Aorta (tissue), 5 donors: Measurements from ENCODE around the gene ARID1B. TPM values are rescaled to one million over a fixed set of nuclear protein-coding genes. Genes with fewer than 3 reads are reported as not detected.
"Not testable (repeated sequence)": the region's sequence is repeated elsewhere in the genome, so short reads cannot be mapped to it uniquely, and the experiment has no call there.

Source experiments
- ATAC-seq: fragments of 200-7000 bp; cut with Tn5 transposase; one replicate; pipeline ENCODE4 v1.9.1; 2022; ENCODE audit warnings: moderate library complexity; ENCODE audit not compliant: low FRiP score
- DNase-seq, 2 donors: peaks; one replicate each; pipeline ENCODE4 v3.0.0-alpha.2; 2020
- H3K27ac ChIP-seq, 2 donors: one replicate each; pipeline ENCODE4 v1.5.1; 2013; ENCODE audit warnings: low read length in 2 of 2, mild to moderate bottlenecking in 2 of 2, moderate library complexity in 2 of 2, control low read depth in 1 of 2, inconsistent platforms in 1 of 2, low read depth in 1 of 2
- H3K27me3 ChIP-seq, 2 donors: one replicate each; pipeline ENCODE4 v1.6.1; 2013; ENCODE audit warnings: control low read depth in 1 of 2, low read length in 1 of 2, mild to moderate bottlenecking in 1 of 2, moderate library complexity in 1 of 2; ENCODE audit not compliant: insufficient read depth in 2 of 2, control insufficient read depth in 1 of 2
- H3K36me3 ChIP-seq, 2 donors: one replicate each; pipeline ENCODE4 v1.6.1; 2013; ENCODE audit warnings: control low read depth in 1 of 2, low read length in 1 of 2, mild to moderate bottlenecking in 1 of 2; ENCODE audit not compliant: insufficient read depth in 2 of 2, control insufficient read depth in 1 of 2
- H3K4me1 ChIP-seq, 2 donors: one replicate each; pipeline ENCODE4 v1.6.1; 2013; ENCODE audit warnings: low read length in 2 of 2, control low read depth in 1 of 2, mild to moderate bottlenecking in 1 of 2, moderate library complexity in 1 of 2; ENCODE audit not compliant: insufficient read depth in 2 of 2, control insufficient read depth in 1 of 2
- H3K4me3 ChIP-seq, 2 donors: one replicate each; pipeline ENCODE4 v1.5.1; 2013; ENCODE audit warnings: low read length in 2 of 2, control low read depth in 1 of 2, mild to moderate bottlenecking in 1 of 2
- H3K9me3 ChIP-seq: one replicate; pipeline ENCODE4 v1.6.1; 2013; ENCODE audit warnings: mild to moderate bottlenecking, low read length; ENCODE audit not compliant: control insufficient read depth
- WGBS, 2 donors: extraction: QIAGEN DNeasy Blood & Tissue Kit; methylation state at CpG; one replicate each; pipeline ENCODE4 v1.1.7; 2013; 5-methylcytosine and 5-hydroxymethylcytosine counted together
- intact Hi-C, 2 donors: fragments of 100-400 bp; cut with DNase I; formaldehyde crosslinking; loops; one replicate each; pipeline versions ENCODE4 v1.14.2 to v1.15.0; 2022
- polyA plus RNA-seq, 2 donors: library from polyadenylated mRNA; stranded (reverse); fragments of 200-250 nt; gene quantifications; one replicate each; pipeline ENCODE4 v1.2.3, GENCODE V29; 2013
- total RNA-seq, 2 donors: library from RNA; stranded (reverse); fragmentation: NEBNext Ultra II Directional; extraction: Animal tissue kit (Norgen Biotek cat#: 25700); gene quantifications; one replicate each; pipeline ENCODE4 v1.2.1, GENCODE V29; 2021
- donor health status: healthy with polysubstance abuse.
- donor health status: Bipolar disorder and iron deficiency.
- donor health status: DM: no; HTN: no; CAD: no.
- donor health status: DM: no; HTN: no; CAD: no.
- donor health status: DM: yes; HTN: yes; CAD: no.

The ARID1B gene
- total and polyA plus RNA-seq, 4 donors, result 6.5 to 143 (median 54.5) TPM

DNA sequence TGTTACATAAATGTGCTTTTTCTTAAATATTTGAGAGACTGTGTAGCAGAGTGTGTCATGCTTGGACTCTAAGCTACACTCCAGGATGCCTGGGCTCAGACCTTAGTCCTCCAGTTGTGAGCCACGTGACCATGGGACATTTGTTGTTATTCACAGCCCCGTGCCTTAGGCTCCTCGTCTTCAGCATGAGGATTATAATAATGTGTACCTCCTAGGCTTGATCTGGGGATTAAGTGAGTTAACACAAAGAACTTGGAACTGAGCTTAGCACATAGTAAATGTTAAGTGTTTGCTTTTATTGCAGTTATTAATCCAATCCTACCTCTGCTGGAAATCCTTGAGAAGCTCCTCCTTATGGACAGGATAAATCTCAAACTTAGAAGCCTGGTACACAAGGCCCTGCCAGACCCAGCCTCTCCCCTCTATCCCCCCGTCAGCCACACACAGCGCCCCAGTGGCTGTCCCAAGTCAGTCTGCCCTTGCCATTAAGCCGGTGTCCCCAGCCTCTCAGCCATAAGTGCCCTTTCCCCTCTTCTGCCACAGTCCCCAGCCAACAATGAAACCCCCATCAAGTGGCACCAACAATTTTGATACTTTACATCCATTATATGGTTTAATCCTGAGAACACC is 368.6 kb downstream of the ARID1B start:
- WGBS, 2 donors, result 48 to 50% methylated on average over 6 of the region's 6 CpGs
- no peaks in the 10 kb centered on the region for H3K9me3 ChIP-seq
- H3K4me3 ChIP-seq, result no peak overlapping the region
- H3K27me3 ChIP-seq, result no peaks in the 10 kb centered on the region
- DNase-seq (no peak), ATAC-seq (peak; percentile 33)
- peak overlapping the region in 1 of 2 donors; percentile 22 for H3K27ac ChIP-seq
- intact Hi-C loops, result loop anchor here in 1 of 2 donors (10.0 kb wide), 1 partner anchor 111 kb away; no protein-coding TSS in a partner anchor
- H3K4me1 ChIP-seq, result peaks cover 0 to 6% of the 10 kb centered on the region in 2 donors
- H3K36me3 ChIP-seq, result no peaks in the 10 kb centered on the region

DNA sequence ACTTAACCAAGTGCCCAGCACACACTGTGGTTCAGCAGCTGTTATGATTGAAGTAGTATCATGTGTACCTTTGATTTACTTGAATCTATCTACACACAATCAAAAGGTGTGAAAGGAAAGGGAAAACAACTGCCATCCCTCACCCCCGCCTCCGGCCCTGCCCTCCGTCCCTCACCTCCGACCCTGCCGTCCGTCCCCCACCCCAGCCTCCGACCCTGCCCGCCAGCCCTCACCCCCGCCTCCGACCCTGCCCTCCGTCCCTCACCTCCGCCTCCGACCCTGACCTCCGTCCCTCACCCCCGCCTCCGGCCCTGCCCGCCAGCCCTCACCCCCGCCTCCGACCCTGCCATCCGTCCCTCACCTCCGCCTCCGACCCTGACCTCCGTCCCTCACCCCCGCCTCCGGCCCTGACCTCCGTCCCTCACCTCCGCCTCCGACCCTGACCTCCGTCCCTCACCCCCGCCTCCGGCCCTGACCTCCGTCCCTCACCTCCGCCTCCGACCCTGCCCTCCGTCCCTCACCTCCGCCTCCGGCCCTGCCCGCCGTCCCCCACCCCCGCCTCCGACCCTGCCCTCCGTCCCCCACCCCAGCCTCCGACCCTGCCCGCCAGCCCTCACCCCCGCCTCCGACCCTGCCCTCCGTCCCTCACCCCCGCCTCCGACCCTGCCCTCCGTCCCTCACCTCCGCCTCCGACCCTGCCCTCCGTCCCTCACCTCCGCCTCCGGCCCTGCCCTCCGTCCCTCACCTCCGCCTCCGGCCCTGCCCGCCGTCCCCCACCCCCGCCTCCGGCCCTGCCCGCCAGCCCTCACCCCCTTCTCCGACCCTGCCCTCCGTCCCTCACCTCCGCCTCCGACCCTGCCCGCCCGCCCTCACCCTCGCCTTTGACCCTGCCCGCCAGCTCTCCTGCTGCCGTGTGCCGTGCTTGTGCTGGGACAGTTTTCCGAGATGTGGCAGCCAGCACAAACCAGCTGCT is 370.2 kb downstream of the ARID1B start:
- not testable (repeated sequence) for H3K4me1 ChIP-seq, H3K27me3 ChIP-seq, H3K36me3 ChIP-seq, H3K4me3 ChIP-seq, ATAC-seq, H3K9me3 ChIP-seq, DNase-seq
- 86 to 87% methylated on average over 63 to 73 of the region's 74 CpGs for WGBS, 2 donors
- intact Hi-C loops, result loop anchor here in 1 of 2 donors (10.0 kb wide), 1 partner anchor 113 kb away; no protein-coding TSS in a partner anchor
- peak overlapping the region in 1 of 2 donors; percentile 83 for H3K27ac ChIP-seq

DNA sequence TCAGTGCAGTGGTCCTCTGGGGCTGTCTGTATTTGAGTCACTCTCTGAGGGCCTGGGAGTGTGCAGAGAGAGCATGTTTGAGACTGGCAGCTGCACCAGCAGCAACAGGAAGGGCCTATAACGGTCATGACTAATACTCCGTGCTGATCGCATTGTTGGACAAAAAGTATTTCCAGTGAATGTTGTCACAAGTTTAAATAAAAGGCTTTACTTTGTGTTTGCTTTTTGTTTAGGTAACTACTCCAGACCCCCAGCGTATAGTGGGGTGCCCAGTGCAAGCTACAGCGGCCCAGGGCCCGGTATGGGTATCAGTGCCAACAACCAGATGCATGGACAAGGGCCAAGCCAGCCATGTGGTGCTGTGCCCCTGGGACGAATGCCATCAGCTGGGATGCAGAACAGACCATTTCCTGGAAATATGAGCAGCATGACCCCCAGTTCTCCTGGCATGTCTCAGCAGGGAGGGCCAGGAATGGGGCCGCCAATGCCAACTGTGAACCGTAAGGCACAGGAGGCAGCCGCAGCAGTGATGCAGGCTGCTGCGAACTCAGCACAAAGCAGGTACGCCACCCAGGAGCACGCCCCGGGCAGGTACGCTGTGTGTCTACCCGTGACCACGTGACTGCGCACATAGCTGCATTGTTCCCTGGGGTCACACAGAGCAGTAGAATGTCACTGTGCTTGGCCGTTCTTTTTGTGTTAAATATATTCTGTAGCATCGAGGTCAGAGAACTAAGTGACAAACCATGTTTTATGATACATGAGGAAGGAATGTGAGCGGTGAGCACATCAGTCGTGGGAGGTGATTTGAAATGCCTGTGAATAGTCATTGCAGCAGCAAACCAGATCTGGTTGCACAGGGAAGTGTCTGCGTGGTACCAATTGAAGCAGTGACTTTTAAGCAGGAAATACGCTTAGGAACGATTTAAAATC is 371.5 kb downstream of the ARID1B start:
- Histone ChIP-seq H3K36me3 (no peaks in the 10 kb centered on the region), H3K4me1 (peaks cover 0 to 6% of the 10 kb centered on the region in 2 donors), H3K4me3 (no peak overlapping the region), H3K9me3 (no peaks in the 10 kb centered on the region), H3K27ac (peak overlapping the region; percentile 68 to 83), H3K27me3 (no peaks in the 10 kb centered on the region)
- peak; percentile 84 to 87 for DNase-seq
- intact Hi-C loops, result loop anchor here in 1 of 2 donors (10.0 kb wide), 1 partner anchor 114 kb away; no protein-coding TSS in a partner anchor
- WGBS, 2 donors, result 9 to 13% methylated on average over 25 of the region's 25 CpGs
- peak; percentile 85 for ATAC-seq

GRCh38 chr6:157150076-157150475 is 372.9 kb downstream of the ARID1B start:
- no peak for DNase-seq
- H3K9me3 ChIP-seq, result no peaks in the 10 kb centered on the region
- H3K36me3 ChIP-seq, result no peaks in the 10 kb centered on the region
- no peak for ATAC-seq
- H3K4me3 ChIP-seq, result no peak overlapping the region
- intact Hi-C loops, result no loop called here
- 92 to 94% methylated on average over 6 of the region's 6 CpGs for WGBS, 2 donors
- peaks cover 0 to 6% of the 10 kb centered on the region in 2 donors for H3K4me1 ChIP-seq
- no peaks in the 10 kb centered on the region for H3K27me3 ChIP-seq
- no peak overlapping the region for H3K27ac ChIP-seq

DNA sequence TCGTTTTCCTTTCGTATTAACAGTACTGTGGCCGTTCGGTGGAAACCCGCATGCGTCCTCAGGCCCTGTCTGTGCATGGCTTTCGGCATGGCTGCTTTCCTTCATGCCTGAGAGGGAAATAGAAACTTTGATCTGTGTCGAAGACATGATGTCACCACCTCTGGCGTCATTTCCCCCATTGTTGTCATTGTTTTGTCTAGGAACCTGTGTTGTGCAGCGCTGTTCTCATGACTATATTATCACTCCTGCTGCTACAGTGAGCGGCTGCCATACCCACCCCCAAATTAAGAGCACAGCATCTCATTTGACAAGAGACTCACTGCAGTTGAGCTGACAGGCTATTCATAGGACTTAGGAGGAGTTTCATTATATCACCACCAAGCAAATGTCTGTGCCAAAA is 373.9 kb downstream of the ARID1B start:
- ATAC-seq (no peak), DNase-seq (no peak)
- no peaks in the 10 kb centered on the region for H3K9me3 ChIP-seq
- no peak overlapping the region for H3K27ac ChIP-seq
- H3K27me3 ChIP-seq, result no peaks in the 10 kb centered on the region
- no peaks in the 10 kb centered on the region for H3K36me3 ChIP-seq
- H3K4me1 ChIP-seq, result peaks cover 0 to 3% of the 10 kb centered on the region in 2 donors
- intact Hi-C loops, result no loop called here
- H3K4me3 ChIP-seq, result no peak overlapping the region
- 27 to 38% methylated on average over 11 of the region's 11 CpGs for WGBS, 2 donors

DNA sequence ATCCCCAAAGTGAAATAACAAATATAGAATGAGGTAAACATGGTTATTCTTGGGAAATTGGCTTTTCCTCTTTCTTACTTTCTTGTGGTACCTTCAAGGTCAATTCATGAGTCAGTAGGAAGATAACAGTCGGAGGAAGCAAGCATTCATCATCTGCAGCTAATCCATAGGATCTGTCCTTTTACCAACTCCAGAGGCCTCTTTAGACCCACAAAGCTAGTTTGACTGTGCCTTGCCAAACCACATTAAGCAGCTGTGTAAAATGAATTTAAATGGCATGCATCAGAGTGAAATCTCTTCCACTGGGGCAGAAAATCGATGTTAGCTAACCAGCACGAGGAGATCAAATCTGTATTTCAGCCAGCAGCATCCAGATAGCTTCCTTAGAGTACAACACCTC is 374.8 kb downstream of the ARID1B start:
- H3K36me3 ChIP-seq, result no peaks in the 10 kb centered on the region
- DNase-seq (no peak), ATAC-seq (no peak)
- no peaks in the 10 kb centered on the region for H3K27me3 ChIP-seq
- no peaks in the 10 kb centered on the region for H3K9me3 ChIP-seq
- H3K27ac ChIP-seq, result no peak overlapping the region
- H3K4me1 ChIP-seq, result peaks cover 0 to 2% of the 10 kb centered on the region in 2 donors
- intact Hi-C loops, result no loop called here
- no peak overlapping the region for H3K4me3 ChIP-seq
- WGBS, 2 donors, result 55 to 59% methylated on average over 3 of the region's 3 CpGs

DNA sequence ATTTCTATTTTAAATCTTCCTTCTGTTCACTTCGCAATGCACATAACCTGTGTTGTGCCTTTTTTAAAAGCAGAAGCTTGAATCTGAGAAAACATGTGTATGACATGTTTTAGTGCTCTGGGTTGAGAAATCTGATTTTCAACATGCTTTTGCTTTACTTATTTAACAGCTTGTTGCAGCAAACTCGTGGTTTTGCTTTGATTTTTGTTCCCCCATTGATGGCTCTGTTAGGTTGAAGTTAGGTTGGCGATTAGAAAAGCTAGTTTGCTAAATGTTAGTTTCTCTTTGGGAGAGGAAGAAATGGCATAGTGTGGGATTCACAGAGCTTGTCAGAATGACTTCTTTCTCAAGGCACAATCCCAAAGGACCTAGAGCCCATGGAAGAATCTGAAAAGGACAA is 375.4 kb downstream of the ARID1B start:
- no peaks in the 10 kb centered on the region for H3K27me3 ChIP-seq
- intact Hi-C loops, result no loop called here
- H3K27ac ChIP-seq, result no peak overlapping the region
- H3K4me1 ChIP-seq, result peaks cover 0 to 2% of the 10 kb centered on the region in 2 donors
- DNase-seq, result no peak
- no peaks in the 10 kb centered on the region for H3K36me3 ChIP-seq
- H3K9me3 ChIP-seq, result no peaks in the 10 kb centered on the region
- ATAC-seq, result no peak
- no peak overlapping the region for H3K4me3 ChIP-seq
- WGBS, 2 donors, result 64 to 66% methylated on average over 3 of the region's 3 CpGs

DNA sequence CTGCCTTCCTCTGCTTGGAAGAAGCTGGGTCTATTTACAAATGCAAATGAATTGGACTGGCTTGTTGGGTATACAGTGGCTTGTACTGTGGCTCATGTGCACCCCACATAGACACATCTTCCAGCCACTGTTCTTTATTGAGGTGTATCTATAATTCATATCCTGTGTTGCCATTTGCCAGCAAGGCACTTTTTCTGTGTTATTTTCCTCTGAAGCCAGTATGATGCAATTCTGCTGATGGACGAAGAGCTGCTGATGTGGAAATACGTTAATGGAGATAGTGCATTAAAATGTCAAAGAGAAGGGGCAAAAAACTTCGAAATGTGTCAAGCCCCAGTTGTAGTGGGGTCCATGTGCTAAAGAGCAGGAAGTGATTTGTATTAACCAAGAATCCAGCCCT is 378.6 kb downstream of the ARID1B start:
- H3K4me1 ChIP-seq, result no peaks in the 10 kb centered on the region
- H3K9me3 ChIP-seq, result no peaks in the 10 kb centered on the region
- H3K27ac ChIP-seq, result no peak overlapping the region
- WGBS, 2 donors, result 83 to 85% methylated on average over 3 of the region's 3 CpGs
- H3K36me3 ChIP-seq, result no peaks in the 10 kb centered on the region
- DNase-seq (no peak), ATAC-seq (no peak)
- no peaks in the 10 kb centered on the region for H3K27me3 ChIP-seq
- intact Hi-C loops, result no loop called here
- H3K4me3 ChIP-seq, result no peak overlapping the region
